SK-MEL-5 (cell line): ENCODE results near the gene COPS9. TPM values are rescaled to one million over a fixed set of nuclear protein-coding genes. Genes with fewer than 3 reads are reported as not detected.

Experiments
- DNase-seq: peaks from one replicate; pipeline ENCODE4 v3.0.0-alpha.2; 2016; ENCODE audit warnings: low read depth, low spot score
- in situ Hi-C: cut with HindIII; loops from 2 replicates; pipeline ENCODE4 v1.10.0; 2016; ENCODE audit warnings: low sequenced_read_pairs, high pct_unique_total_duplicates, low pct_unique_long_range_greater_than_20kb
- total RNA-seq: library from RNA; depleted of rRNA; stranded (reverse); fragments of >200 nt; shearing (Covaris generic); gene quantifications from 2 replicates; pipeline ENCODE4 v1.2.3, GENCODE V29; 2014

COPS9 gene
- total RNA-seq, 1 experiment from 2014 or later = 131 TPM

DNA sequence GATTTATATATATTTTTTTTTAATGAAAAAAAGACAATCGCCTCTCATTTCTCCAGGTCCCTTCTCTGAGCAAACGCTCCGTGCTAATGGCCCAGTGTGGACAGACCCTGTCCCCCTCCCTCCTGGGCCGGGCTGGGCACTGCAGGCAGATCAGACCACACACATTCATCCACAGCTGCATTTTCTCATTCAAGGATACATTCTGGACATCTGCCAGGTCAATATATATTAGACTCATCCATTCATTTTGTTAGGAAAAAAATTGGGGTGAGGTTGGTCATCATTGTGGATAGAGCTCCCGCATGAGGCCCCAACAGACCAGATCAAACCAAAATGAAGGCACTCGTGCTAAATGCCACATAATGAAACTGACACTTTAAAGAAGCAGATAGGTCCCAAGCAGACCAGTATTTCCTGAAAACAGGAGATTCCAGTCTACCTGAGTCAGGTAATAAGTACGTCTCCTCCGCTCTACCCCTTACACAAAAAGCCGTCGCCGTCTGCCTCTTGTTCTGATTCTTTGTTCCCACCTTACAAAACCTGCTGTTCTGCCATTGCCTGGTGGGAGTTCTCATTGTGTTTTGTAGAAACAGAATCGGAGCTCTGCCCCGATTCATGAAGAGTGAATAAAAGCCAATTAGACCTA lies 19.8 kb upstream of the COPS9 start:
- in situ Hi-C loops = no loop called here
- no peak for DNase-seq

DNA sequence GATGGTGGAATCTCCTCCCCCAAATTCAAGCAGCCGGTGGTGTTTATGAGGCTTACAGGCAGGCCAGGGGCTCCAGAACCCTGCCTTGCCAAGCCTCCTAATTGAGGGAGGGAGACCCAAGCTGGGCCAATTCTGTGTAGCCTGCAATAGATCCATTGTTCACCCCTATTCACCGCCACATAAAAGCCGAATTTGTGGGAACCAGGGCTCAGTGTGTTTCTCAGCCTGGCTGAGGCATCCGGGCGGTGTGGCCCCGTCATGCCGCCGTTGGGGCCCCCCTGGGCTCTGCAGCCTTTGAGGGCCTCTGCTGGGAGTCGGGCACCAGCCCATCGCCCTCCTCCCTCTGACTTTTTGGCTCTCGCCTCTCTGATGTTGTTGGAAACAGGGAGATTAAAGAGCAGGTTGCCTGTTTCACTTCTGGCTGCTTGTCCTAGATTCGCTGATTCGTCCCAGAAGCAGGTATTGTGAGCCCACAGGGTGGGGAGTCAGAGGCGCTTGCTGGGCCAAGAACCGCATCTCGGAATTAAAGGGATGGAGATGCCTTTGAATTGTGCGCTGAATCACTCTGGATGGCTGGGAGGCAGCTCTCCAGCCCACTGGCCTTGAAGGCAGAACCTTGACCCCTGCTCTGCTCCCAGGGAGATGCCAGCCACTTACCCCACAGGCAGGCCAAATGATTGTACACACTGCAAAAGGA lies 19.1 kb upstream of the COPS9 start:
- in situ Hi-C loops = no loop called here

DNA sequence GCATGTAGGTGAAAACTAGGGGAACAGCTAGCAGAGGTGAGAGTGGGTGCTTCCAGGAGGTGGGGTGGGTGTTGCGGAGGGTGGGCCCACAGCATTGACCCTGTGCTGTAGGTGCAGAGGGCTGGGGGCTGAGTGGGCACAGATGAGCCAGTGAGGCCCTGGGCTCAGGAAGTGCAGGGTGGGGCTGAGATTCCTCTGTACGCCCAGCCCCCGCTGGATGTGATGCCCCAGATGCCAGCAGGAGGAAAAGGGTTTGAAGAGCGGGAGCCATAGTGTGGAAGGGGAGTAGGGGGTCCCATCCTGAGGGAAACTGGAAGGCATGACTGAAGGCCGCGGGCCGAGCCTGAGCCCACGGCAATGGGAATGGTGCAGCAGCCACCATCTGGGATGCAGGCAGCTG lies 18.5 kb upstream of the COPS9 start:
- in situ Hi-C loops = no loop called here
- no peak for DNase-seq

More for the DNA sequence above, 19.1 kb upstream of the COPS9 start:
- no peak for DNase-seq

DNA sequence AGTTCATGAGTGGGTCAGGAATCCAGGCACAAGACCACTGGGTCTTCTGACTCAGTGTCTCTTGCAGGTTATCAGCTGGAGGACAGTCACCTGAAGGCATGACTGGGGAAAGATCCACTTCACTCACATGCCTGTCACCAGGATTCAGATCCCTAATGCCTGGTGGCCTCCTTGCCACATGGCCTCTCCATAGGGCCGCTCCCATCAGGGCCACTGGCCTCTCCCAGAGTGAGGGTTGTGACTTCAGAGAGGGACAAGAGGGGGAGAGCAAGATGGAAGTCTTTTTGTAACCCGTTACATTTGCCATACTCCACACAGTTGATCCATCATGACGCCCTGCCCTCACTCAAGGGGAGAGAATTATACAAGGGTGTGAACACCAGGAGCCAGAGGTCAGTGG lies 17.3 kb upstream of the COPS9 start:
- in situ Hi-C loops = no loop called here
- DNase-seq = no peak

DNA sequence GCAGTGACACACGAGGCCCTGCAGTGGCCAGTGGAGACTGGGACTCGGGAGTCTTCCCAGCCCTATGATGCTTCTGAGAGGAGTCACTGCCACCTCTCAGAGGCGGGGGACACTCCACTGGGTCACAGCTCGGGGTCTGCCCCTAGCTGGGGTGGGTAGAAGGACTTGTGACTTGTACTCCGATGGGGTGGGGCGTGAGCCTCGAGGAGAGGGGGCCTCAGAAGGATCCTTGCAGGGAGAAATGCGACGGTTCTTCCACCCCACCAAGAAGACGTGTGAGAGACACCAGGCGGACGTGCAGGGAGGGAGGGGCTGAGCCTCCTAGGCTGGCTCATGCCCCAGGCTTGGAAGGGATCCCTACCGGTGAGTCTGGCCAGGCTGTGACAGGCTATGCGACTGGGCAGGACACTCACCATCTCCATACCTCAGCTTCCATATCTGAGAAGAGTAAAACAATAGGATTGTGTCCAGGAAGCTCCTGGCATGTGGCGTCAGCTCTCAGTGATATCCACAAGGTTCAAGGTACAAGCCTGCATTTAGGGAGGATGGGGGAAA lies 15.4 kb upstream of the COPS9 start:
- in situ Hi-C loops = no loop called here
- no peak for DNase-seq

DNA sequence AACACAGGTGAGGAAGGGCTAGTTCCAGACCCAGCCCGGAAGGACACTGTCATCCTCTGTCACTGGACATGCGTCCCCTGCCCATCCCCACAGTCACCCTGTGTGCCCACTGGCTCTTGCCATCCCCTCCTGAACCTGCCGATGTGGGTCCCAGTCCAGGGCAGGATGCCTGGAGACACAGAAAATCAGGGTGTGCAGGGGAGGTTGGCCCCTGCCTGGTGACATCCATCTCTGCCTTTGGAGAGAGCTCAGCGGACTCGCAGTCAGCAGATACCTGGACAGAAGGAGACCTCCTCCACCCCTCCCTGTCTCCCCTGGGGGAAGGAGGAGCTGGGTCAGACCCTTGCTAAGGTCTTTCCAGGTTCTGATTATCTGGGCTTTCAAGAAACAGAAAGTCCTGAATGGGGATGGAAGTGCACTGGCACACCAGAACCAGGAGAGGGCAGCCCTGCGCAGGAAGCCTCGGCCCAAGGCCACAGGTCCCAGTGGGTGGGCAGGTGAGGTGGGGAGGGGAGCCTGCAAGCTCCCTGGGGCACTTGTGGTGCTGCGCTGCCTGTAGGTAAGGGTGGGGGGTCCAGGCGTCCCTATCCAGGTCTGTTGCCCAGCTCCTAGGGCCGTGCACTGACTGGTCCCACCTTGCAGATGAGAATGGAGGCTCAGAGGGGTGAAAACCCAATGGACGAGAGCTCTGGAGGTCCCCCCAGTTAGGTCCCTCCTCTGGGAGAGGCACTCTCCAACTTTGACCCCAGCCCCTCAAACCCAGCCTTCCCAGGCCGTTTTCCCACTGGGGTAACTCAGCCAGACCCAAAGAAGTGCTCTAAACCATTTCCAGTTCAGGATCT lies 14.1 kb upstream of the COPS9 start:
- peak; percentile 52 for DNase-seq

DNA sequence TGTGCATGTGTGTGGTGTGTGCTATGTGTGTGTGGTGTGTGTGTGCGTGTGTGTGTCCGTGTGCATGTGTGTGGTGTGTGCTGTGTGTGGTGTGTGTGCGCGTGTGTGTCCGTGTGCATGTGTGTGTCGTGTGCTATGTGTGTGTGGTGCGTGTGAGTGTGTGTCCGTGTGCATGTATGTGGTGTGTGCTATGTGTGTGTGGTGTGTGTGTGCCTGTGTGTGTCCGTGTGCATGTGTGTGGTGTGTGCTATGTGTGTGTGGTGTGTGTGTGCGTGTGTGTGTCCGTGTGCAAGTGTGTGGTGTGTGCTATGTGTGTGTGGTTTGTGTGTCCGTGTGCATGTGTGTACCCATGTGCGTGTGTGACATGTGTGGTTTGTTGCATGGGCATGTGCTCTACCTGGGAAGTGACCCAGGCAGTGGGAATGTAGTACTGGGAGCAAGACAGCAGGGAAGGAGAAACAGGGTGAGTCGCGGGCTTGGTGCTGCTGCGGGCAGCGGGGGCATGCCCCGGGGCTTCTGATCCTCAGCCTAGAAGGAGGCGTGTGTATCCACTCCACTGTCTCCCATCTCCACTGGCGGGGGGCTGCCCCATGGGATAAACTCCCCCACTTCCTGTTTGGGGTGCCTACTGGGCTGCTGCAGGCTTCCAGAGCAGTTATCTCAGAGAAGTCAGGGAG lies 11.9 kb upstream of the COPS9 start:
- in situ Hi-C loops = no loop called here
- no peak for DNase-seq

More for the DNA sequence above, 14.1 kb upstream of the COPS9 start:
- in situ Hi-C loops = no loop called here

DNA sequence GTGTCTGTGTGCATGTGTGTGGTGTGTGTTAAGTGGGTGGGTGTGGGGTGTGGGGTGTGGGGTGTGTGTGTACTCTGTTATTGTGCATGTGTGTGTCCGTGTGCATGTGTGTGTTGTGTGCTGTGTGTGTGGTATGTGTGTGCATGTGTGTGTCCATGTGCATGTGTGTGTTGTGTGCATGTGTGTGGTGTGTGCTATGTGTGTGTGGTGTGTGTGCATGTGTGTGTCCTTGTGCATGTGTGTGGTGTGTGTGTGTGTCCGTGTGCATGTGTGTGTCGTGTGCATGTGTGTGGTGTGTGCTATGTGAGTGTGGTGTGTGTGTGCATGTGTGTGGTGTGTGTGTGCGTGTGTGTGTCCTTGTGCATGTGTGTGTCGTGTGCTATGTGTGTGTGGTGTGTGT lies 11.3 kb upstream of the COPS9 start:
- in situ Hi-C loops = no loop called here
- DNase-seq = no peak

DNA sequence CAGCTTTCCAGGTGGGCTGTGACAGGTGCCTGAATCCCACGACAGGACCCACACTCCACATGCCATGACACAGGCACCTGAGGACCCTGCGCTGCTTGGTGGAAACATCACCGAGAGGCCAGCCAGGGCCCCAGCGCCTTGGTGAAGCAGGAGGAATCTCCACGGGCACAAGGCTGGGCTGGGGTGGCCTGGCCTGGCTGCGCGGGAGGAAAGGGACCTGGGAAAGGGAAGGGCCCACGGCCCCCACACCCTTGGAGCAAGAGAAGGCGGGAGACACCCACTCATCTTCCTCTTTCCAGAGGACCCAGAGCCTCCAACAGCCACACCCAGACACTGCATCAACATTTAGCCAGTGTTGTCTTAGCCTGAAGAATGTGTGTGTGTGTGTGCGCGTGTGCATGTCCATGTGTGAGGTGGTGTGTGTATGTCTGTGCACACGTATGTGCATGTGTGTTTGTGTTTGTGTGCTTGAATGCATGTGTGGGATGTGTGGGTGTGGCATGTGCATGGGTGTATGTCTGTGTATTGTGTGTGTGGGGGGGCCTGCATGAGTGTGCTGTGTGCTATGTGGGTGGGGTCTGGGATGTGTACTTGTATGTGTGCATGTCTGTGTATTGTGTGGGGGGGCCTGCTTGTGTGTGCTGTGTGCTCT lies 10.6 kb upstream of the COPS9 start:
- DNase-seq = no peak
- in situ Hi-C loops = no loop called here

DNA sequence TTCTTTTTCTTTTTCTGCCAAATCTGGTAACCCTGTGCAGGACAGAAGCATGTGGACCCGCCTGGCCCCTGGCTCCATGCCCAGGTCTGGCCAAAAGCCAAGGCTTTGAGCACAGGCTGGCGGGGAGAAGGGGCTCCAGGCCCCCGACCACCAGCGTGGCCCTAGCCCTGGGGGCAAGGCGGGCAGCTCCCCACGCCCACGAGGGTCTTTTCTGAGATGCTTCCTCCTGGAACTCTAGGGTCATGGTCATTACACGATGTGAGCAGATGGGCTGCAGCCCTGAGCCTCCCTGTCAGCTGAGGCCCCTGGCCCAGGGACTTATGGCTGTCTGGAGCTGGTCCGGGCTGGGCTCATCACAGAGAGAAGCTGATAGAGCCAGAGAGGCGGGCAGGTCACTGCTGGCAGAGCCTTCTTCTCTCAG lies 10.0 kb upstream of the COPS9 start:
- in situ Hi-C loops = no loop called here
- no peak for DNase-seq

DNA sequence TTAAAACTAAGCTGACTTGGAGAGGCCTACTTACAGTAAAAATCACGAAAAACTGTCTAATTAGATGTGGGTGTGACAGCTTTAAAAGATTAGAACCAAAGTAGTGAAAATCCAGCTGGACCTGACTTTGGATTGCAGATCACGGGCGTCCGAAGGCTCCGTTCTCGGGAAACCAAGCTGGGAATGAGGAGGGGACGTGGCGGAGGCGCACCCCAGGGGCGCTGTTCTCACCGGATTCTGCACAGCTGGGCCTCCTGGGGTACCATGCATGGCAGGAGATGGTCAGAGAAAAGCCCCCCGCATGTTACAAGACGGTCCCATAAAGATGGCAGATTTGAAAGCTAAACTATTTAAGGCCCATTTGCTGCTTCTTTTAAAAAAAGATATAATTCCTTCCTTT lies 9.4 kb upstream of the COPS9 start:
- in situ Hi-C loops = no loop called here
- DNase-seq = no peak

DNA sequence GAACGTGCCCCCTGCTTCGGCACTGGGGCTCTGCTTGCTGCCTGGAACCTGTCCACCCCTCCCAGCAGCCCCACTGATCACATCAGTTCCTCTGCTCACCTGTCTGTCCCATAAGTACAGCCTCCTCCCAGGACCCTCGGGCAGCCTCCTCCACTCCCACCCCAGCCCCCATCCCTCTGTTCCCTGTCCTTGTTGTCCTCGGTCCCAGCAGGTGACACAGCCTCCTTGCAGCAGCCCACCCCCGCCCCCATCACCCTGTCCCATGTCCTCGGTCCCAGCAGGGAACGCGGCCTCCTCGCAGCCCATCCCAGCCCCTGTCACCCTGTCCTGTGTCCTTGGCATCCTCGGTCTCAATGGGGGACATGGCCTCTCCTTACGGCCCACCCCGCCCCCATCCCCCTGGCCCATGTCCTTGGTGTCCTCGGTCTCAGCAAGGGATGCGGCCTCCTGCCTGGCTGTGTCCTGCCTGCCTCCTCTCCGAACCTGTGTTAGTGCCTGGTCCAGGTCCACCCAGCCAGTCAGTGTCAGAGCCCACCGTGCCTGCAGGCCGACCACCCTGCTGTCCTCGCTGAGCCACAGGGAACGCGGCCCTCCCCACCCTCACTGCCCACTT lies 8.7 kb upstream of the COPS9 start:
- in situ Hi-C loops = no loop called here
- no peak for DNase-seq

DNA sequence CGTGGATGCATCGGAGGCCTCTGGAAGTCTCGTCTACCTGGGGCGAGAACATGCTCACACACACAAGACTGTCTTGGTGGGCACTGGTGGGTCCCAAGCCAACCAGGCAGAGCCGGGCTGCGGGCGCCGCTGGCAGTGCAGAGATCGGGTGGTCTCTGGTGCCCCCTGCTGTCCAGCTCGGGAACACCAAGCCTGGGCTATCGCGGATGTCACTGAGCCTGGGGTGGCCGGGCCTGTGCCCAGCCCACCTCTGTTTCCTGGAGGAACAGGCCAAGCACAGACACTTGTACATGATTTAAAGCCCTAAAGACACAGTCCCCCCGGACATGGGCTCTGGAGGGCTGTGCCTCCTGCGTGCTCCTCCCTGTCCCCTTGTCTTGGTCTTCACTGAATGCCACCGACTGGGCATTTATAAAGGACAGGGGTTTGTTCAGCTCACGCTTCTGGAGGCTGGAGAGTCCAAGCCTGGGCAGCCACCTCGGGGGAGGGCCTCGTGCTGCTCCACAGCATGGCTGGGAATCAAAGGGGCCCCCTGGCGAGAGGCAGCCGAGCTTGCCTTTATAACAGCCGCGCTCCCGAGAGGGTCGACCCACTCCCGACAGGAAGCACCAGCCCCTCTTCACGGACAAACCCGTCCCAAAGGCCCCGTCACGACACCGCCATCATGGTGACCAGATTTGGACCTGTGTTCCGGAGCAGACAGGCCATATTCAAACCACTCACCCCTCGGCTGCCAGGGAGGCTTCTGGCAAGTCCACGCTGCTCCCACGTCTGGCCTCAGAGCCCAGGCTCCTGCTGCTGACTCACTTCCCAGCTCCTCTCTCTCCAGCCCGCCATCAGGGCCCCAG lies 7.9 kb upstream of the COPS9 start:
- in situ Hi-C loops = no loop called here
- DNase-seq = peak; percentile 63

DNA sequence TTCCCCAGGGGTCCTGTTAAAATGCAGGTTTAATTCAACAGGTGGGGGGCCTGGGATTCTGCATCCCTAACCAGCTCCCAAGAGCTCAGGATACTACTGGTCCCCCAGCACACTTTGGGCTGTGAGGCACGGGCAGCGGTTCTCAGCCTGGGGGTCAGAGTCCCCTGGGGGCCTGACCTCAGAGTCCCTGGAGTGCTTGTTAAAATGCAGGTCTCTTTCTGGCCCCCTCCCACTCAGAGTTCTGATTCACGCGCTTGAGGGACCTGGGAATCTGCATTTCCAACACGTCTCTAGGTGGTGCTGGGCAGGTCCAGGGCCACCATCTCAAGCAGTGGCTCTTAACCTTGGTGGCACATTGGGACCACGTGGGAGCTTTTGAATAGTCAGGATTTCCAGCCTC lies 7.2 kb upstream of the COPS9 start:
- DNase-seq = no peak

DNA sequence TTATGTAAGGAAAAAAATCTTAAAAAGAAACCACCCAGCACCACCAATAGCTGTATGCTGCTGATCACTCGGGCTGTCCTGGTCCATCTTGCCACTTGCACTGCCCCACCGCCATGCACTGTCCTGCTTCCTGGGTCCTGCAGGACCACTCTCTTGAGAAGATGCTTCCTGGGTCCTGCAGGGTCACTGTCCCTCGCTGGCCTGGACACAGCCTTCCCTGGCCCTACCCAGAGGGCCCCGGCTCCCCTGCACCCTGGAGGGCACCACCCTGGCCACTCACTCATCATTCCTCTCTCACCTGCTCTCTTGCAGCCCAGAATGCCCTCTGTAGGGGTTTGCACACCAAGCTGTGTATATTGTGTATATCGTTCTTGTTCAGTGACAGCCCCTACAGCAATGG lies 6.8 kb upstream of the COPS9 start:
- in situ Hi-C loops = no loop called here
- no peak for DNase-seq

More for the DNA sequence above, 7.2 kb upstream of the COPS9 start:
- in situ Hi-C loops = no loop called here

DNA sequence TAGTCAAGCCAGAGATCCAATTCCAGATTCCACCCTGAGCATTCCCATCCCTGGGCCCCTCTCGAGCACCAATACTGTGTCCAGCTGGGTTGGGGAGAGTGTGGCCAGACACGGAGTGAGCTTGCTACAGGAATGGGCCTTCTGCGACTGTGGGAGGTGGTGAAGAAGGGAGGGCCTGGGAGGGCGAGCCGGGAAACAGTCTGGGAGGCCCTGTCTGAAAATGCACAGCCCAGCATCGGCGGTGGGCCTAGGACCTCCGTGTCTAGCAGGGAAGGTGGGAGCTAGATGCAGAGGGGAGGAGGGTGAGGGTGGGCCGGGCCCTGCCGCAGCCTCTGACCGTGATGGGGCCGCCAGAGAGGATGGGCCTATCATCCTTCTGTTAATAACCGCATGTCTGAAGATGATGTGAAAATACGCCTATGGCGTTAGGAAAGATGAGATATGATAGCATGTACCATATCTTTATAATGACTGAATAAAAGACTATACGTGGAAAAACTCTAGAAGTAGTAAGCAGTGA lies 6.2 kb upstream of the COPS9 start:
- DNase-seq = no peak
- in situ Hi-C loops = no loop called here
